Peyer's patch (tissue), 4 donors: Measurements from ENCODE around the gene PLEKHM2.

Experiments used
- POLR2A ChIP-seq, 2 donors: fragments of 450-650 bp; IDR thresholded peaks; one replicate each; pipeline ENCODE4 v1.5.1; 2017; ENCODE audit warnings: antibody characterized with exemption in 2 of 2, mild to moderate bottlenecking in 2 of 2, moderate library complexity in 2 of 2
- TF ChIP-seq, protein P1 (sequence below), 6 experiments: fragments of 450-650 bp in 4 of 6; fragments of 200-600 bp in 2 of 6; sonication (generic) in 1 of 6; IDR thresholded peaks; one replicate each; pipeline ENCODE4 v1.5.1; 2017 to 2019; ENCODE audit warnings: antibody characterized with exemption in 6 of 6, mild to moderate bottlenecking in 3 of 6, moderate library complexity in 1 of 6

GRCh38 chr1:15761366-15762128, 77.4 kb downstream of the PLEKHM2 start:
- TF ChIP-seq, protein P1, sequence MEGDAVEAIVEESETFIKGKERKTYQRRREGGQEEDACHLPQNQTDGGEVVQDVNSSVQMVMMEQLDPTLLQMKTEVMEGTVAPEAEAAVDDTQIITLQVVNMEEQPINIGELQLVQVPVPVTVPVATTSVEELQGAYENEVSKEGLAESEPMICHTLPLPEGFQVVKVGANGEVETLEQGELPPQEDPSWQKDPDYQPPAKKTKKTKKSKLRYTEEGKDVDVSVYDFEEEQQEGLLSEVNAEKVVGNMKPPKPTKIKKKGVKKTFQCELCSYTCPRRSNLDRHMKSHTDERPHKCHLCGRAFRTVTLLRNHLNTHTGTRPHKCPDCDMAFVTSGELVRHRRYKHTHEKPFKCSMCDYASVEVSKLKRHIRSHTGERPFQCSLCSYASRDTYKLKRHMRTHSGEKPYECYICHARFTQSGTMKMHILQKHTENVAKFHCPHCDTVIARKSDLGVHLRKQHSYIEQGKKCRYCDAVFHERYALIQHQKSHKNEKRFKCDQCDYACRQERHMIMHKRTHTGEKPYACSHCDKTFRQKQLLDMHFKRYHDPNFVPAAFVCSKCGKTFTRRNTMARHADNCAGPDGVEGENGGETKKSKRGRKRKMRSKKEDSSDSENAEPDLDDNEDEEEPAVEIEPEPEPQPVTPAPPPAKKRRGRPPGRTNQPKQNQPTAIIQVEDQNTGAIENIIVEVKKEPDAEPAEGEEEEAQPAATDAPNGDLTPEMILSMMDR (IDR thresholded peaks at IDR 0.05): no peak
- TF ChIP-seq POLR2A (IDR thresholded peaks at IDR 0.05): no peak
